GM19372 (cell line): ENCODE data around the gene AMOTL1.
"Not testable (repeated sequence)": the region's sequence is repeated elsewhere in the genome, so short reads cannot be mapped to it uniquely, and the experiment has no call there.

Experiments used
- ATAC-seq: cut with Tn5 transposase; IDR thresholded peaks from one replicate; pipeline ENCODE4 v1.9.1; 2021; ENCODE audit warnings: mild to moderate bottlenecking, low read depth, moderate library complexity; ENCODE audit not compliant: unreplicated experiment

AMOTL1 gene

DNA sequence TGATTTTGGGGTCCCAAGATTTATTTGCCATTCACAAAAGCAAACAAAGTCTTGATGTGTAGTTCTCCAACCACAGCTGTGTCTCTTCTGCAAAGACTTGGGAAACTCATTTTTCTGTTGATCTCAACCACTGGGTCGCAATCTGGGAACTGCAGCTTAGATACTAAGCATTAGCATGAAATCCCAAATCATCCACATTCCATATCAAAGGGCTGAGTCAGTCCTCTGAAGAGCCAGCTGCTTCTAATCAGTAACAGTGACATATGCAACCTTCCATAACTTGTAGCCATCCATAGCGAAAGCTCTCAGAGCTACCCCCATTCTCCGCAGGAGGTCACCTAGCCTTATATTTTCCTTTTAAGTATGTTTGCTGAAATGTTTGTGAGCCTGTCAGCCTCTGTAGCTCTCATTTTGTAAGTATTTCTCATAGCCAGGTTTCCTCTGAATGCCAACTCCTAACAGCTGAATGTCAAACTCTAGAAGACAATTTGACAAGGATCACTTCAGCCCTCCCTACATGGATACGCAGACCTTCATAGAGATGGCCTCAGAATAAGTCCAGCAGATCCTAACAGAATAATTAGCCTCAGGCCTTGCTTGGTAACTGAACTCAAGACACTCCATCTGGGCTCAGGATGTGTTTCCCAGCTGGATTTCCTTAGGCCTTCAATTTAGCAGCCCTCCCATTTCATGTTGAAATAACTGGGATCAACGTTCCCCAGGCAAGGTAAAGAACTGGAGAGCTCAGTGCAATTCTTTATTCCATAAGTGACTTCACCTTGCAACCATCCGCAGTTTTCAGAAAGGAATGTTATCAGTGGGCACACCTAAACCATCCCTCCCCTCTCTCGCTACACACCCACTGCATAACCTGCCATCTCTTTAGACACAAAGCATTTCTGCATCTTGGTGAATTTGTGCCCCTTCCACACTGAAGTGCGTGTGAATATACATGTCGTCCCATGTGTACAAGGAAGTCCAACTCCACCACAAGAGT, 44.9 kb downstream of the AMOTL1 start:
- ATAC-seq, result not testable (repeated sequence)

GRCh38 chr11:94814272-94814976, 46.3 kb downstream of the AMOTL1 start:
- ATAC-seq, result no peak

GRCh38 chr11:94815705-94816344, 47.7 kb downstream of the AMOTL1 start:
- ATAC-seq, result no peak

DNA sequence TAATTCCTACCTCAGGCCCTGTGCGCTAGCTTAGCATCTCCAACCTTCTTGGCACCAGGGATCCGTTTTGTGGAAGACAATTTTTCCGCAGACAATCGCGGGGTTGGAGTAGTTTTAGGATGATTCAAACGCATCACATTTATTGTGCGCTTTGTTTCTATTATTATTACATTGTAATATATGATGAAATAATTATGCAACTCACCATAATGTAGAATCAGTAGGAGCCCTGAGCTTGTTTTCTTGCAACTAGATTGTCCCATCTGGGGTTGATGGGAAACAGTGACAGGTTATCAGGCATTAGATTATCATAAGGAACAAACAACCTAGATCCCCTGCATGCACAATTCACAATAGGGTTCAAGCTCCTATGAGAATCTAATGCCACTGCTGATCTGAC, 52.3 kb downstream of the AMOTL1 start:
- no peak for ATAC-seq

- no peak for ATAC-seq
Observed at GRCh38 chr11:94821439-94821838, 53.3 kb downstream of the AMOTL1 start.

GRCh38 chr11:94822080-94822479, 53.9 kb downstream of the AMOTL1 start:
- ATAC-seq, result no peak

DNA sequence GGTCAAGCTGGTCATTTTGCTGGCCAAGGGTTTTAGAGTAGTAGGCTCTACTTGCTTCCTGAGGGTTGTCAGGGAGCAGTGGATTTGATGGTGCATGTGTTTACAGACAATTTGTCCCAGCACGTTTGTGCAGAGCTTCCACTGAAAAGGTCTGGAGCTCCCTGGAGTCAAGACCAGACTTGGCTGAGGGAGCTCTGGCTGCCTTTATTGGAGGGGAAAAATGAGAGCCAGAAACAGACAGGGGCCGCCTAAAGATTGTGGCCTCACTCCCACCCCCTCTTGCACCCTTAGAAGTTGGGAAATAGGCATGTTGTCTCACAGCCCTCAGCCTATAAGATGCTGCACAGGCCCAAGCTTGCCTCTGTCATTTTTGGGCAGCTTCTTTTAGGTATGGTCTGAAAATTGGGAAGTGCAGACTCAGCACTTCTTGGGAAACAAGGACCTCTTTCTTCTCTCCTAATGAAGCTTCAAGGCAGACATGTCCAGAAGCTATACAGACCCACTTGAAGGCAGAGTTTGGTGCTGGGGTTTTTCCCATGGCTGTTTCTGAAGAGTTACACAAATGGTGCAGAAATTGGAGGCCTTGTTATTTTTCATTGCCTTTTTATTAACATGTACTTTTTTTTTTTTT, 55.1 kb downstream of the AMOTL1 start:
- no peak for ATAC-seq

- ATAC-seq, result no peak
Observed at GRCh38 chr11:94825031-94825430, 56.9 kb downstream of the AMOTL1 start.

DNA sequence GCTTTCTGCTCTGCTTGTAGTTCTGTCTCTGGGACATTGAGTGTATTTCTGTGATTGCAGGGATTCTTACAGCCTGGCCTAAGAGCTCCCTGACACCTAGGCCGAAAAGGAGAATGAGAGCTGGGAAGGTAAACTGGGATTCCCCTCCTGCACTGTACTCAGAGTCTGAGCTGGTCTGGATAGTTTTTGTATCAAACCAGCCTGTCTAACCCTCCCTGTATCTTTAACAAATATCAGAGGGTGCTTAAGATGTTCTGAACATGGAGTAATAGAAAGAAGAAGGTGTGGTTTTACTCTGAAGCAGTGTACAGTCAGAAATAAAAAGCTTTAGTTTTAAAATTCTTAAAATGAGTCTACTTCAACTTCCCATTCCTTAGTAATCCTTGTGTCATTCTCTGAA, 57.3 kb downstream of the AMOTL1 start:
- ATAC-seq, result no peak

- ATAC-seq, result no peak
Observed at GRCh38 chr11:94826415-94826814, 58.3 kb downstream of the AMOTL1 start.

GRCh38 chr11:94828088-94828487, 59.9 kb downstream of the AMOTL1 start:
- no peak for ATAC-seq

DNA sequence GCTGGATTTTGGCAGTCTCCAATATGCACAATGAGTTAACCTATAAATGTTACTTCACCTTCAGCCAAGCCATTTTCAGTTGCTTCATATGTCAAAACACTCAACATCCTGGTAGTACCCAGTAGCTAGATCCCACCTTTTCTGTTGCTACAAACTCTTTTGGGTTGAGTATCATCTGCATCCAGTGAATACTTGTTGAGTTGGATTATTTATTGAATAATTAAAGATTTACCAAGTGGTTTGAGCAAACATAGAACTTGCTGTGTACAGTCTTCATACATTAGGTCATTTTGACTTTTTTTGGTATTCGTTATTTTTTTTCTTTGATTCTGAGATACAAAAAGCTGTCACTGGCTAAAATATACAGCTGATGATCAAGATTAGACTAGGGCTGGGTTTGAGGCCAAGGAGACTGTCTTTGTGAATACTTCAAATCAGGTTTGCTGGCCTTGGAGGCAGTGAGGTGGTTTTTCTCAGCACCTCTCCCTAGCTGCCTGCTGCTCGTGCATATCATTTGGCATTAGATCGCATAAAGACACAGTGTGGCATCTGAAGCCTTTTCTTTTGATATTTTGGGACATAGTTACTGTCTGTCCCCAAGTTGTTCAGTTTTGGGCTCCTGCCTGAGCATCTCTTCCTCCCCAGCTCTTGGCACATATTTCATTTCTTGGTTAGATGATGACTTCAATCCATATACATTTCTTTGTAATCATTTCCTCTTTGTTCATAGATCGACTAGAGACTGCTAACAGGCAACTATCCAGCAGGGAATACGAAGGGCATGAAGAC, 62.8 kb downstream of the AMOTL1 start:
- no peak for ATAC-seq

GRCh38 chr11:94831529-94831928, 63.4 kb downstream of the AMOTL1 start:
- ATAC-seq, result no peak

- ATAC-seq, result no peak
Observed at GRCh38 chr11:94832604-94833235, 64.6 kb downstream of the AMOTL1 start.

DNA sequence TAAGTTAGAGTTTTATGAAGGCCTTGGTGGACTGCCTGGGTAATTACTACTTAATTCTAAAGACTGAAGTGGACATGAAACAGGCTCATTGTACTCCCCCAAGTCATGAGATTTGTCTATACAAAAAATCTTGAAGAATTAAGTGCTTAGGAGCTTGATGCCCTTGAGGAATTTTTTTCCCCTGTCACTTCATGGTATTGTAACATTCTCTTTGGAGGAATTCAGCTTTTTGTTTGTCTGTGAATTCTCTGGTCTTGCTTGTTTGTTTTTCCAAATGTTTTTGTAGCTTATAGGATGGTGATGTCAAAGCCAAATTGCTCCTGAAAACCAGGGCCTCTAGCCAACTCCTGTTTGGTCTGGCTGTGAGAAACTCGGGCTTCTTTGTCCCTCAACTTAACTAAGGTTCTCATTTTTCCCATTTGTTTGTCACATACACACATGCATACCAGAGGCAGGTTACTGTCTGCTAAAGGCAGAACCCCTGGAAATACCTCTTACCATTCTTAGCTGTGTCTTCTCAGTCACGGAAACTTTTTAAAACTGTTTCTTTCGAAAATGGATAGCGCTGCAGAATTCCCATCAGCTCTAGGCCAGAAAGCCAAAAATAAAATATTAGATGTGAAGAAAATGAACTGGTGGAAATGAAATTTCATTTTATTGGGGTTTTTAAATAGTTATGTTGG, 66.9 kb downstream of the AMOTL1 start:
- ATAC-seq, result no peak

DNA sequence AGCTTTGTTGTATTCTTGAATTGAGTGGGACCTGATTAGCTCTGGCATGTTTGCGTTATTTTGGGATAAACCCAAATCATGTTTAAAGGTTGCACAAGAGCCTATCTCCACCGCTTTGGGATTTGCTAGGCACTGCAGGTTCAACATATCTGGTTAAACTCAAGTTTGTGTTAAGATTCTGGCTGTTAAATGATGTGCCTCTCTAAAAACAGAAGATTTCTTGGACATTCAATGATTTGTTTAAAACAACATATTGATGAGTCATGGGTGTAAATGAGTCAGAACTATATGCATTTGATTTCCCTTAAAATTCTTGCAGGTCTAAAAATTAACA, 67.4 kb downstream of the AMOTL1 start:
- no peak for ATAC-seq

DNA sequence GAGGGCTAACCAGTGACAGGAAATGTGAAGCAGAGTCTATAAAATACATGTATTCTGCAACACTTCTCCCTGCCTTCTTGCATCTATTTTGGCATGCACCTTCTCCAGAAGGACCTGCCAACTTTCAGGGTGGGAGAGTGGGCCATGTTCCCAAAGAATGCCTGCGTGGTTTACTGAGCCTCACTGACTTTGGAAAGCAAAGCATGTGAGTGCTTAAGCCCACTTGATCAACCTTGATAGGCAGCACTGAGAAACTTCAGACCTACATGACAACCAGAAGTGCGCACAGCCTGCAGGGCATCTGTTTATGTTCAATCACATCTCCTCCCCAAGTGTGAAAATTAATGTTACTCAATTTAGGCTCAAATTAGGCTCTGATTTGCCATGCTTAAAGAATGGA, 69.2 kb downstream of the AMOTL1 start:
- ATAC-seq, result no peak

DNA sequence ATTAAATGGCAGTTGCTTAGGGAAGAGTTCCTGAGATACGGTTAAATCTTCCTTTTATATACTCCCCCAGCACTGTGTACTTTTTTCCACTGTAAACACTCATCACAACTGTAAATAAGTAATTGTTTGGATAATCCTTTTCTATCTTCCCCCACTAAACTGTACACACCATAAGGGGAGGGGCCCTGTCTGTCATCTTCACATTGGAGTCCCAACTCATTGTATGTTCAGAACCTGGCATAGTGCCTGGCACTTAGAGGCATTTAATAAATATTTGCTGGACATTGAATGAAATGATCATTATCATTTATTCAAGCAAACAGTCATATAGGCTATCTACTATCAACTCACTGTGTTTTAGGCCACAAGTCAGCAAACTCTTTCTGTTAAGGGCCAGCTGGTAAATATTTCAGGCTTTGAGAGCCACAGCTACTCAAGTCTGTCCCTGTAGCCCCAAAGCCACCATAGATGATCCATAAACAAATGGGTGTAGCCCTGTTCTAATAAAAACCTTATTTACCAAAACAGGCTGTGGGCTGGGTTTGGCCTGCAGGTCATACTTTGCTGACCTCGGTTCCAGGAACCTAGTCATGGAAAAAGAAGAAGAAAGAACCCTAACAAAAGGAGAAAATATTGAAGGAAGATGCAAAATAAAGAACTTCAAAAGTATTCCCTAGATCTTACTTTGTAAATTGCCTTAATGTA, 70.0 kb downstream of the AMOTL1 start:
- ATAC-seq, result no peak
